ENCODE results near the gene CACTIN.

Gene CACTIN

GRCh38 chr19:3646336-3647092, 19.9 kb upstream of the CACTIN start:
- no peak for FAIRE-seq
- no peak for DNase-seq (ENCODE audit: insufficient read length, low spot score)
- TF ChIP-seq POLR2A (IDR thresholded peaks at IDR 0.05; ENCODE audit: low read depth, low read length) = no peak

- no peak for FAIRE-seq
- DNase-seq (ENCODE audit: insufficient read length, low spot score) = no peak
- TF ChIP-seq POLR2A (IDR thresholded peaks at IDR 0.05; ENCODE audit: low read depth, low read length) = no peak
These were observed 19.1 kb upstream of the CACTIN start for GRCh38 chr19:3645726-3646125.

- DNase-seq (ENCODE audit: insufficient read length, low spot score) (no peak), FAIRE-seq (no peak)
- no peak for TF ChIP-seq POLR2A (IDR thresholded peaks at IDR 0.05; ENCODE audit: low read depth, low read length)
These were observed 18.4 kb upstream of the CACTIN start for GRCh38 chr19:3645067-3645396.

- peak; percentile 61 for DNase-seq (ENCODE audit: insufficient read length, low spot score)
- FAIRE-seq = peak; percentile 41
- TF ChIP-seq POLR2A (IDR thresholded peaks at IDR 0.05; ENCODE audit: low read depth, low read length) = no peak
These were observed 17.9 kb upstream of the CACTIN start for GRCh38 chr19:3644351-3645066.

GRCh38 chr19:3643674-3644313, 17.2 kb upstream of the CACTIN start:
- DNase-seq (ENCODE audit: insufficient read length, low spot score) = no peak
- no peak for FAIRE-seq

GRCh38 chr19:3642987-3643673, 16.5 kb upstream of the CACTIN start:
- no peak for TF ChIP-seq POLR2A (IDR thresholded peaks at IDR 0.05; ENCODE audit: low read depth, low read length)
- FAIRE-seq (no peak), DNase-seq (ENCODE audit: insufficient read length, low spot score) (no peak)

More at GRCh38 chr19:3643674-3644313, 17.2 kb upstream of the CACTIN start:
- TF ChIP-seq POLR2A (IDR thresholded peaks at IDR 0.05; ENCODE audit: low read depth, low read length) = no peak

- FAIRE-seq (no peak), DNase-seq (ENCODE audit: insufficient read length, low spot score) (no peak)
These were observed 15.7 kb upstream of the CACTIN start for GRCh38 chr19:3642296-3642695.

GRCh38 chr19:3641515-3642269, 15.1 kb upstream of the CACTIN start:
- no peak for FAIRE-seq
- TF ChIP-seq POLR2A (IDR thresholded peaks at IDR 0.05; ENCODE audit: low read depth, low read length) = no peak
- no peak for DNase-seq (ENCODE audit: insufficient read length, low spot score)

More at GRCh38 chr19:3642296-3642695, 15.7 kb upstream of the CACTIN start:
- TF ChIP-seq POLR2A (IDR thresholded peaks at IDR 0.05; ENCODE audit: low read depth, low read length) = no peak

GRCh38 chr19:3639479-3639878, 12.9 kb upstream of the CACTIN start:
- DNase-seq (ENCODE audit: insufficient read length, low spot score) (no peak), FAIRE-seq (no peak)
- no peak for TF ChIP-seq POLR2A (IDR thresholded peaks at IDR 0.05; ENCODE audit: low read depth, low read length)

- no peak for TF ChIP-seq POLR2A (IDR thresholded peaks at IDR 0.05; ENCODE audit: low read depth, low read length)
- FAIRE-seq (no peak), DNase-seq (ENCODE audit: insufficient read length, low spot score) (no peak)
These were observed 11.9 kb upstream of the CACTIN start for GRCh38 chr19:3638208-3639193.

- no peak for FAIRE-seq
- no peak for DNase-seq (ENCODE audit: insufficient read length, low spot score)
- TF ChIP-seq POLR2A (IDR thresholded peaks at IDR 0.05; ENCODE audit: low read depth, low read length) = no peak
These were observed 11.0 kb upstream of the CACTIN start for GRCh38 chr19:3637621-3638020.

- FAIRE-seq (no peak), DNase-seq (ENCODE audit: insufficient read length, low spot score) (no peak)
- TF ChIP-seq POLR2A (IDR thresholded peaks at IDR 0.05; ENCODE audit: low read depth, low read length) = no peak
These were observed 10.4 kb upstream of the CACTIN start for GRCh38 chr19:3636962-3637361.

Measured in H54 (cell line).